Liver (tissue), 3 donors: ENCODE results near the gene TMEM14C.

ENCODE experiments used
- CTCF ChIP-seq: fragments of 150-350 bp; IDR thresholded peaks from 2 replicates; pipeline ENCODE4 v1.5.1; 2017; ENCODE audit warnings: improper control_type of control experiment, low read depth, low read length; ENCODE audit not compliant: missing input control
- REST ChIP-seq: IDR thresholded peaks from 2 replicates; pipeline ENCODE4 v1.6.1; 2016; ENCODE audit warnings: antibody characterized with exemption, mild to moderate bottlenecking
- TAF1 ChIP-seq: conservative IDR thresholded peaks from 2 replicates; pipeline ENCODE4 v1.6.1; 2016; ENCODE audit warnings: antibody characterized with exemption, mild to moderate bottlenecking
- donor health status: healthy.
- donor health status: healthy.

GRCh38 chr6:10740061-10740460, 17.2 kb downstream of the TMEM14C start:
- TF ChIP-seq REST = no peak
- no peak for TF ChIP-seq CTCF
- TF ChIP-seq TAF1 = no peak
